Gastroesophageal sphincter (tissue), 3 donors: ENCODE data around the gene PAX5.

Experiments used
- CTCF ChIP-seq, 4 experiments: fragments of 200-600 bp in 2 of 4; fragments of 450-650 bp in 2 of 4; sonication (generic) in 1 of 4; IDR thresholded peaks; one replicate each; pipeline ENCODE4 v1.5.1; 2017 to 2019; ENCODE audit warnings: antibody characterized with exemption in 4 of 4, mild to moderate bottlenecking in 2 of 4, moderate library complexity in 2 of 4
- EP300 ChIP-seq: sonication (generic); formaldehyde crosslinking; IDR thresholded peaks from one replicate; pipeline ENCODE4 v1.6.1; 2017; ENCODE audit warnings: antibody characterized with exemption, mild to moderate bottlenecking
- POLR2A ChIP-seq, 2 donors: fragments of 450-650 bp; IDR thresholded peaks; one replicate each; pipeline ENCODE4 v1.6.1; 2017; ENCODE audit warnings: antibody characterized with exemption in 2 of 2, mild to moderate bottlenecking in 2 of 2, moderate library complexity in 1 of 2
- POLR2AphosphoS5 ChIP-seq: sonication (generic); formaldehyde crosslinking; IDR thresholded peaks from one replicate; pipeline ENCODE4 v1.6.1; 2017; ENCODE audit warnings: antibody characterized with exemption

GRCh38 chr9:36864491-36865410, 169.3 kb downstream of the PAX5 start:
- TF ChIP-seq CTCF (IDR thresholded peaks at IDR 0.05) = no peak
- no peak for TF ChIP-seq POLR2A (IDR thresholded peaks at IDR 0.05)
- TF ChIP-seq POLR2AphosphoS5 = no peak
- no peak for TF ChIP-seq EP300
